ENCODE measurements around the gene NEUROG2. TPM values are rescaled to one million over a fixed set of nuclear protein-coding genes. Genes with fewer than 3 reads are reported as not detected.
A peak's percentile ranks its signal among the peaks of the same experiment; 100 is the strongest.

NEUROG2 gene
- total and polyA plus RNA-seq, 2 donors = not detected

DNA sequence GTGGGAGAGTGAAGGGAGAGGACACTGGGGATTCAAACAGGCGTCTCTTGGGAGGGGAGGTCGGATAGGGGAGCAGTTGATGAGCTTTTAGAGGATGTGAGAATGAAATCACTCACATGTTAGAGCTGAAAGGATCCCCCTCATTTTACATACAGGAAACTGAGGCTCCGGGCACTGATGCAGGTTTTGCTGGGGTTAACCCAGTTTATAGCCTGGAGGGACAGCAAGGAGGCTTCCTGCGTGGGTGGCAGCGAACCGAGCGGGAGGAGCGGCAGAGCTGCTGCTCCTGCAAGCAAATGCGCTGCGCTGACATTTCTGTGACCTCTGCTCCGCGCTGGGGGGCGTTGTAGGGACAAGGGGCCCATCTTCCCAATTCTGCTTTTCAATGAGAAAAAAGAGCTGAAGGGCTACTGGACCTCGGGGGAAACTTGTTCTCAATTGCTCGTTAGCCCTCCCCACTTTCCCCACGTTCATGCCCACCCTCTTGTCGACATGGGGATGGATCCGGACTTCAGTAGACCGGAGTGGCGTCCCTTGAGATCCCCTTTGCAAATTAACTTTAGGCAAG is 1.2 kb upstream of the NEUROG2 start:
- H3K4me1 ChIP-seq (ENCODE audit: insufficient read depth) = peaks cover 2% of the 10 kb centered on the region
- H3K4me3 ChIP-seq (ENCODE audit: low read depth, low read length) = no peak overlapping the region
- H3K27ac ChIP-seq (ENCODE audit: low read depth) = no peak overlapping the region
- no peak for DNase-seq (ENCODE audit: extremely low spot score)
- no peaks in the 10 kb centered on the region for H3K36me3 ChIP-seq (ENCODE audit: insufficient read depth)
- WGBS = 4% methylated on average over 20 of the region's 20 CpGs

DNA sequence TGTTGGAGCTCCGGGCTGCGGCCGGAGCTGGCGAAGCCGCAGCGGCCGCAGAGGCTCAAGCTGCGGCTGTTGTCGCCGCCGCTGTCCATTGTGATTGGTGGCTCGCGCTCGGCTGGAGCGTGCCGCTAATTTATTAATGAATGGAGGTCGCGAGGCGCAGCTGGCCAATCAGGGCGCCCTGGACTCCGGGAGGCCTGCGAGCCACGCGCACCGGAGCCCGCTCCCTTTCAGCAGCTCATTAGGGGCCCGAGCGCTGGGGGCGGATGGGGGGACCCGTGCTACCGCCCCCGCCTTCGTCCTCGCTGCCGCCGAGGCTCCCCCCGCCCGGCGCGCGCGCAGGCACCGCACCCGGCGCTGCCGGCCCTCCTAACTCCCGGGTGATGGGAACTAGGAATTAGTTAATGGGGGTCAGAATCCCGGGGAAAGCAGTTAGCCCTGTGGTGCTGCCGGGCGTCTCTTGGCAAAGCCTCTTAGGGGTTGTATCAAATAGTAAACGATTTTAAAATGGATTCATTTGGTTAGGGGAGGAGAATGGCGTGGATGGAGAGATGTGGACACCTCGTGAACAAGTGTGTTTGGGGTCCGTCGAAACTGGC is 589 bp upstream of the NEUROG2 start:
- H3K36me3 ChIP-seq (ENCODE audit: insufficient read depth) = no peaks in the 10 kb centered on the region
- H3K27ac ChIP-seq (ENCODE audit: low read depth) = no peak overlapping the region
- DNase-seq (ENCODE audit: extremely low spot score) = no peak
- WGBS = under 1% methylated on average over 55 of the region's 55 CpGs
- peak overlapping the region; percentile 43 for H3K4me3 ChIP-seq (ENCODE audit: low read depth, low read length)
- H3K4me1 ChIP-seq (ENCODE audit: insufficient read depth) = peaks cover 2% of the 10 kb centered on the region

DNA sequence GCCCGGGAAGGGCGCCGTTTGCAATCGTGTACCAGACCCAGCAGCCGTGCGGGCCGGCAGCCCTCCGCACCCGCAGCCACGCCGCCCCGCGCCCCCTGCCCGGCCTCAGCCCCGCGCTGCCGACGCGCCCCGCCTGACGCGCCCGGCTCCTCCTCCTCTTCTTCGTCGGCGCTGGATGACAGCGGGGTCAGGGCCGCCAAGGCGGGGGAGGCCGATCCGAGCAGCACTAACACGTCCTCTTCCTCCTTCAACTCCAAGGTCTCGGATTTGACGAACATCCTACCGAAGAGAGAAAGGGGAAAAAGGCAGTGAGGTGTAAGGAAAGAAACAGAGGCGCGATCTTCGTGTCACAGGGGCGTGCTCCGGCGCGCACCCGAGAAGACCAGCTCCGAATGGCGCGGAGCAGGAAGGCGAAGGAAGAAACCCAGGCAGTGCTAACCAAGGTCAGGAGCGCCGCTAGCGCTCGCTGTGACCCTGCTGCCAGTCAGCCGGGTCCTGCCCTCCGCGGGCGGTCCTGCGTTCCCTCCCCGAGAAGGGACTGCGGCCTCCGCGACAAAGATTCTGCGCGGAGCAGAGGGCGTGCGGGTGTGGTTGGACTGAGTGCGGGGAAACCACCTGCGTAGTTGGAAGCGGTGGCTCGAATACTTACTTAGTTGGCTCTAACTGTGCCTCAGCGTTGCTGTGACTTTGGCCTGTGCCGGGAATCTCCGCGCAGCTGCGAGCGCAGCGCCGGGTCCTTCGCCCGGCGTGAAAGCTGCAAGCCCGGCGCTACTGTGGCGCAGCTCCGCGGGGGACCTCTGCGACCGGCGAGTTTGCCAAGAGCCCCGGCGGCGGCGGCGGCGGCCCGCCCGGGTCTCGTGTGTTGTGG is 548 bp downstream of the NEUROG2 start:
- H3K4me3 ChIP-seq (ENCODE audit: low read depth, low read length) = peak overlapping the region; percentile 43
- H3K27ac ChIP-seq (ENCODE audit: low read depth) = no peak overlapping the region
- no peaks in the 10 kb centered on the region for H3K36me3 ChIP-seq (ENCODE audit: insufficient read depth)
- peaks cover 2% of the 10 kb centered on the region for H3K4me1 ChIP-seq (ENCODE audit: insufficient read depth)
- DNase-seq (ENCODE audit: extremely low spot score) = no peak
- under 1% methylated on average over 96 of the region's 96 CpGs for WGBS

DNA sequence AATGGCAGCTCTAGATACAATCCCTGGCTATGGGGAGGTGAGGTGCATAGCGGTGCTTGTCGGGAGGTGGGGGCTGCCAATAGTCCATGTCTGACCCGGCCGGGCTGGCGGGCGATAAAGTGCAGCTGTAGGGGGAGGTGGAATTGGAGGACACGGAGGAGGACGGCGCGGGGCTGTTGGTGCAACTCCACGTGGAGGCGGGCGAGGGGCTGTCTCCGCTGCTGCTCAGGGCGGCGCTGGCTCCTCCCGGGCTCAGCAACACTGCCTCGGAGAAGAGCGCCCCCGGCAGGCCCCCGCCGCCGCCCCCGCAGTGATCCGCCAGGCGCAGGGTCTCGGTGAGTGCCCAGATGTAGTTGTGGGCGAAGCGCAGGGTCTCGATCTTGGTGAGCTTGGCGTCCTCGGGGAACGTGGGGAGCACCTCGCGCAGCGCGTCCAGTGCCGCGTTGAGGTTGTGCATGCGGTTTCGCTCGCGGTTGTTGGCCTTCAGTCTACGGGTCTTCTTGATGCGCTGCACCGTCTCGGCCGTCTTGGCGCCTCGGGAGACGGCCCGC is 1.3 kb downstream of the NEUROG2 start:
- H3K27ac ChIP-seq (ENCODE audit: low read depth) = no peak overlapping the region

DNA sequence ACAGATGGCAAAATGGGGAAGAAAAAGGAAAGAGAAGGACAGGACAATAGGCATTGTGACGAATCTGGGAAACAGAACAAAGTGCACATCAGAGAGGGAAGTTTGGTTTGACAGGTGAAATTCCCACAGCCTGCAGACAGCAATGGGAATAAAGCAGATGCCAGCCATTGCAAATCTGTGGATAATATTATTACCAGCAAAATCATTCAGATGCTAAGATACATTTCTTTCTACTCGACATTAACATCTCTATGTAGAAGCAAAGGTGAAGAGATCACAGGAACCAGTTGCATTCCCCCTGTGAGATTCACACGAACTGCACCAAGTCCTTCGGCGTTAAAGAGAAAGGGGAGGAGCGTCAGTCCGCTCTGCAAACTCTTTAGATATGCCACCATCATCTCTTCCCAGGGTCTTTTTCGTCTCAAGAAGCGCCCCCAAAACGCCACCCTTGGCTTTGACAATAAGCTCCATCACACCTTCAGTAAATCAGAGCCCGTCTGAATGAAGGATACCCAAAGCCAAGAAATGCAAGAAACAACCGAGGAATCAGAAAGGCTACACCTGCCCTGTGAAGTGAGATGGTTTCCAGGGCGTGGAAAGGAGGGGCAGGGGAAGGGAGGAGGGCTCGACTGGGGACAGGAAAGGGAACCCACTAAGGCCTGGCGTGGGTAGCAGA is 1.9 kb downstream of the NEUROG2 start:
- Histone ChIP-seq H3K27ac (ENCODE audit: low read depth) (no peak overlapping the region), H3K4me3 (ENCODE audit: low read depth, low read length) (no peak overlapping the region), H3K4me1 (ENCODE audit: insufficient read depth) (peaks cover 2% of the 10 kb centered on the region), H3K36me3 (ENCODE audit: insufficient read depth) (no peaks in the 10 kb centered on the region)
- 4% methylated on average over 15 of the region's 15 CpGs for WGBS
- no peak for DNase-seq (ENCODE audit: extremely low spot score)

More for the DNA sequence above, 1.3 kb downstream of the NEUROG2 start:
- WGBS = 2% methylated on average over 52 of the region's 52 CpGs
- Histone ChIP-seq H3K36me3 (ENCODE audit: insufficient read depth) (no peaks in the 10 kb centered on the region), H3K4me3 (ENCODE audit: low read depth, low read length) (peak overlapping the region; percentile 43), H3K4me1 (ENCODE audit: insufficient read depth) (peaks cover 2% of the 10 kb centered on the region)
- DNase-seq (ENCODE audit: extremely low spot score) = no peak

DNA sequence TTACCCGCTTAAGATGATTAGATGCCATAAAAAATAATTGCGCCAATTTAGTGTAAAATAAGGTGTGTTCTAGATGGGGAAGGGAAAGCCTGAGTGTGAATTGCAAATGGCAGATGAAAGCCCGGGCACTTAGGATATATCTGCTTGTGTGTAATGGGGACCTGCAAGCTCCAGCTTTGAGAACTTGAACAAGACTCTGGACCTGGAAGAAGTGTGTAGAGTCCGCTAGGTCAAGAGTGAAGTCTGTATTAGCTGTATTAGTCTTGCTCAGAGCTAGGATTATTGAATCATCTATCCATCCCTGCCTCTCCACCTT is 4.2 kb downstream of the NEUROG2 start:
- peaks cover 2% of the 10 kb centered on the region for H3K4me1 ChIP-seq (ENCODE audit: insufficient read depth)
- H3K27ac ChIP-seq (ENCODE audit: low read depth) = no peak overlapping the region
- no peaks in the 10 kb centered on the region for H3K36me3 ChIP-seq (ENCODE audit: insufficient read depth)
- no peak for DNase-seq (ENCODE audit: extremely low spot score)
- WGBS = 66% methylated on average over 4 of the region's 4 CpGs
- no peak overlapping the region for H3K4me3 ChIP-seq (ENCODE audit: low read depth, low read length)

DNA sequence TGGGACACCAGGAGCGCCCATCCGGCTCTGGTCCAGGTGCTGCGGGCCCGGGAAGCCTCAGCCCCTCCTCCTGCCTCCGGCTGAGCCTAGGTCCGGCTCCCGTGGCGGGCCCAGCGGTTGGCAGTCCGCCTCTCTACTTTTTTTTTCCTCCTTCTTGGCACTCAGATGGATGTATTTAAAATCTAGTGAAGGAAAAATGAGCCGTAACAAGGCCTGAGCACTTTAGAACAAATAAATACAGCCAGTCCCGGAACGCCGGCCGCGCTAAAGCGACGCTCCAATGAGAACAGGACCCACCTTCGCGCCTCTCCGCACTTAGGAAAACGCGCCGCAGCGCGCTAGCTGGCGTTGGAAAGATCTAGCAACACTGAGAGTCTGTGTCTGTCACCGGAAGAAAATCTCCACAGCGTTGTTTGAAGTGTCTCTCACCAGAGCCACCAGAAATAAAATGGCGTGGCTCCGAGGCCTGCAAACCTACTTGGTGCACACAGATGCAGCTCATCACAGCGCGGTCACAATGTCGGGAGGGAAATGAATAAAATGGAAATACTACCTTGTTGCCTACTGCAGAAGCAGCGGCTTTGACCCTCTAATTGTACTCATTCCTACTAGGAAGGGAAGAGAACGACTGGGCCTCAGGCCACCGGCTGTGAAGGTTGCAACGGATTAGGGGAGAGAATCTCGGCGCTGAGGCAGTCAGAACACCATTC is 4.7 kb downstream of the NEUROG2 start:
- no peak for DNase-seq (ENCODE audit: extremely low spot score)
- Histone ChIP-seq H3K27ac (ENCODE audit: low read depth) (no peak overlapping the region), H3K4me3 (ENCODE audit: low read depth, low read length) (peak overlapping the region; percentile 11), H3K4me1 (ENCODE audit: insufficient read depth) (peaks cover 2% of the 10 kb centered on the region), H3K36me3 (ENCODE audit: insufficient read depth) (no peaks in the 10 kb centered on the region)
- WGBS = 22% methylated on average over 40 of the region's 40 CpGs

DNA sequence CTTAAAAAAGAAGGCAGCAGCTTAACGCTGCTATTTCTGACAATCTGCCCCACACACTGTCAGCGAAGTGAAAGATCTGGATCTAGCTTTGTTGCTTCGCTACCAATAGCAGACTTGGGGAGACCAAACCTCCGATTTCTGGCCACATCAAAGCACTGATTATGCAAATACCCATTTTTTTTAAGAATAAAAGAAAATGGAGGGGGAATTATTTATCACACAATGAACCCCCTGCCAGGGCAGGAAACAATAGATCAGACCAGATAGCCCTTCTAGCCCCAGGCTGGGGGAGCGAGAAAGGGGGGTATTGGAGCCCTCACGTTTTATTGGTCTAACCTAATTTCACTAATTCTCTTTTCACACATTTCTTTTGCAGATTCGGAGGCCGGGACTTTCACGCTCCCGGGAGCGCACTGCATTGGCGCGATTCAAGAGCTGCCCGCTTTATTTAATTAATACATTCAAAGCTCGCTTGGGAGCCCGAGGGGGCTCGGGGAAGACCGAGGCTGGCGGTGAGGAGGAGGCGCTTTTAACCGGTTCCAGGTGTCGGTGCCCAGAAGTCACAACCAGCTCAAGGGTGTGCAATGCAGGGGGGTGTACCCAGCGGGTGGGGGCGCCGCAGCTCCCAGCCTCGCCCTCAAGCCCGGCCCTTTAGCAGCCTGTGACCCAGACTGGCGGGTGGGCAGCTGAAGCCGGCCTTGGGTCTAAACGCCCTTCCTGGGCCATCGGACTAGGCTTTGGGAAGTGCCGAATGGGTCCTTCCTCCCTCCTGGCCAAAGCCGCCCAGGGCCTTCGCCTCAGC is 5.5 kb downstream of the NEUROG2 start:
- H3K36me3 ChIP-seq (ENCODE audit: insufficient read depth) = no peaks in the 10 kb centered on the region
- peaks cover 2% of the 10 kb centered on the region for H3K4me1 ChIP-seq (ENCODE audit: insufficient read depth)
- 4% methylated on average over 34 of the region's 34 CpGs for WGBS
- no peak for DNase-seq (ENCODE audit: extremely low spot score)
- no peak overlapping the region for H3K27ac ChIP-seq (ENCODE audit: low read depth)
- peak overlapping the region; percentile 27 for H3K4me3 ChIP-seq (ENCODE audit: low read depth, low read length)

DNA sequence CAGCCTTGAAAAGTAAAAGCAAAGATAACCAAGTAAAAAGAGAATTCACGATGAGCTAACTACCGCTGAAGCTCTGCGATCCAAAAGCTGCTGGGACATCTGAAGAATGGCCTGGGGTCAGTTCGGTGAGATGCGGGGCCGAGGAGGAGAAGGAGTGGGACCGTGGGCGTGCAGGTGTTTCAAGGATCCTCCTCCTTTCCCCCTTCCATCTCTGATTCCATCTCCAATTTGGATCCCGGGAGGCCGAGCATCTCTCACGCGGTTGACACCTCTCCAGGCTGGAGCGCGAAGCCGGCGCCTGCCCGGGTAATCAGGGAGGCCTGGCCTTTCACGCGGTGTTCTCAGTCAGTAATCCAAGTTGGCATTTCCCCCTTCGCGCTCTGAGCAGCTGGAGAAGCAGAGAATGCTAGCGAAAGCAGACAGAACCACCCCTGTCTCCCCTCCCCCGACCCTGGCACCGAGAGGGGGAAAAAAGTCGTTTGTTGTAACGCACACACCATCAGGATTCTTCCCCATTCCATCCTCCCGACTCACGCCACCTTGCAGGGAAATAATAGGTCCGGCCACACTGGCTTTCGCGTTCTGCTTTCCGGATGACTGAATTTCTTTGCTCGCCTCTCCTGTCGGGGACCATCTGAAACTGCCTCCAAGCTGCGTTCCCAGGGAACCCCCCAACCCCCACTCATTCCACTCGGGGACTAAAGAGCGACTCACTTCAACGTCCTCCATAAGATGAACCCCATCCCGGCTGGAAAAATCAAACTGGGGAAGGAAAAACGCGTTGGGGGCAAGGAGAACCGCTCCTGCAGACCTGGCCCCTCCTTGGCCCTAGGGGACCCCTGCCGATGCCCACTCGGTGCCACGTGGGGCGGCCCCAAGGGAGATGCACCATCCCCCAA is 6.5 kb downstream of the NEUROG2 start:
- 3% methylated on average over 46 of the region's 46 CpGs for WGBS
- DNase-seq (ENCODE audit: extremely low spot score) = no peak
- H3K36me3 ChIP-seq (ENCODE audit: insufficient read depth) = no peaks in the 10 kb centered on the region

DNA sequence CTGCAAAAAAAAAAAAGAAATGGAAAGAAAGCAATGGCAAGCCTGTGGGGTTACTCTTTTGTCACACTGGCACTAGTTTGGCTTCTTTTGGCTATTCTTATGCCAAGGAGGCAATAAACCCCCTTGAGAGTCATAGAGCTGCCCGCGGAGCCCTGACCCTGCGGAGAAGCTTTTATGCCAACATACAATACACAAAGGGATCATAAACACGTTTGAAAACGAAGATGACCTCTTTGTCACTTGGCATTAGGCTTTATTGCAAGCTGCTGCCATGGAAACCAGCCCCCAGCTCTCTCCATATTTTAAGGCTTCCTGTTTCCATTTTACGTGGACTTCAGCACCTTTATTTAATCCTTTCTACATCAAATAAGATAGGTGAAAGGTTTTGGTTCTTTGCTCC is 7.6 kb downstream of the NEUROG2 start:
- Histone ChIP-seq H3K4me1 (ENCODE audit: insufficient read depth) (no peaks in the 10 kb centered on the region), H3K4me3 (ENCODE audit: low read depth, low read length) (no peak overlapping the region), H3K27ac (ENCODE audit: low read depth) (no peak overlapping the region), H3K36me3 (ENCODE audit: insufficient read depth) (no peaks in the 10 kb centered on the region)
- DNase-seq (ENCODE audit: extremely low spot score) = no peak
- 3% methylated on average over 6 of the region's 6 CpGs for WGBS

More for the DNA sequence above, 6.5 kb downstream of the NEUROG2 start:
- Histone ChIP-seq H3K4me3 (ENCODE audit: low read depth, low read length) (peak overlapping the region; percentile 27), H3K27ac (ENCODE audit: low read depth) (no peak overlapping the region), H3K4me1 (ENCODE audit: insufficient read depth) (no peaks in the 10 kb centered on the region)

DNA sequence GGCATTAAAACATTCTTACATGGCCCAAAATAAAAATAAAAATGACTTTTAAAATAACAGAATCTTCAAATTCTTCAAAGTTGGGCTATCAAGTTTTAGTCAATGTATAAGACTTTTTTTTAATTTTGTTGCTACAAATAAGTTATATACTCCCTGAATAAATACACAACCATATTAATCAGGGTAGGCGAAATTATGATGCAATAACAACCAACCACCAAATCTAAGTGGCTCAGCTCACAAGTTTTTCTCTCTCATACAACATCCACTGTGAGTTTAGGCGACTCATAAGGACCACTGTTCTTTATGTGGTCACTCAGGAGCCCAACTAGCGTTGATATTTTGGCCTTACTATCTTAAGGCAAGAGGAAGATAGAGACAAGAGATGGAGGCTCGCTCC is 11.2 kb downstream of the NEUROG2 start:
- H3K4me3 ChIP-seq (ENCODE audit: low read depth, low read length) = no peak overlapping the region
- WGBS = 84% methylated on average over 4 of the region's 4 CpGs
- no peaks in the 10 kb centered on the region for H3K4me1 ChIP-seq (ENCODE audit: insufficient read depth)
- H3K27ac ChIP-seq (ENCODE audit: low read depth) = no peak overlapping the region
- no peaks in the 10 kb centered on the region for H3K36me3 ChIP-seq (ENCODE audit: insufficient read depth)
- DNase-seq (ENCODE audit: extremely low spot score) = no peak

DNA sequence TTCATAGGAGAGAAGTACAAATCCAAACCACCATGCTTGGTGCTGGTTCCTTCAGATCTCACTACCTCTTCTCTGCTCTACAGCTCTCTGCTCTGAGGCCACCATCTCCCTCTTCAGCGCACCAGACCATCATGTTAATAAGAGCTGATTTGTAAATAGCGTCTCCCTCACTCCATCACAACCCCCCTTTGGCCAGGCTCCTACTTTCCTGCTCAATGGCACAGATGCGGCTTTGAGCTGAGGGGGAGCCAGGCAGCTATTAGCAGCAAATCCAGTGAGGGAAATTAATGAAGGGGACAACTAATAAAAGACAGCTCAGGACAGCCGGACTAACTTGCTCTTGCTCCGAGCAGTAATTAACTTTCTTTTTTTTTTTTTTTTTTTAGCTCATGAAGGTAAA is 13.1 kb downstream of the NEUROG2 start:
- DNase-seq (ENCODE audit: extremely low spot score) = no peak
- Histone ChIP-seq H3K27ac (ENCODE audit: low read depth) (no peak overlapping the region), H3K36me3 (ENCODE audit: insufficient read depth) (no peaks in the 10 kb centered on the region), H3K4me1 (ENCODE audit: insufficient read depth) (no peaks in the 10 kb centered on the region), H3K4me3 (ENCODE audit: low read depth, low read length) (no peak overlapping the region)
- WGBS = 55% methylated on average over 5 of the region's 5 CpGs

Data from urinary bladder (tissue), 4 donors.